Common myeloid progenitor, CD34-positive (primary cell): Measurements from ENCODE around the gene CPNE4.

ENCODE experiments used
- CTCF ChIA-PET: fragments of 350-600 bp; sonication (Branson Sonifier 250); formaldehyde crosslinking; loops from one replicate; lab custom pipeline; 2021; ENCODE audit warnings: antibody characterized with exemption; lab: Charles Lee
- POLR2A ChIA-PET: fragments of 350-600 bp; sonication (Branson Sonifier 250); formaldehyde crosslinking; loops from one replicate; lab custom pipeline; 2021; ENCODE audit warnings: antibody characterized with exemption; lab: Charles Lee
- DNase-seq, 3 donors: peaks; one replicate each; pipeline versions ENCODE4 v3.0.0 to v3.0.0-alpha.2; 2013
- H3K27ac ChIP-seq, 2 experiments: 1 replicate in 1 of 2; 2 replicates in 1 of 2; pipeline ENCODE4 v1.7.0; 2013; ENCODE audit warnings: inconsistent platforms in 2 of 2, low read length in 2 of 2, mild to moderate bottlenecking in 2 of 2, low read depth in 1 of 2, moderate library complexity in 1 of 2; ENCODE audit not compliant: severe bottlenecking in 2 of 2, insufficient read depth in 1 of 2, poor library complexity in 1 of 2
- H3K27me3 ChIP-seq, 5 experiments: replicated peaks in 2 of 5; 1 replicate in 3 of 5; 2 replicates in 2 of 5; pipeline versions ENCODE4 v1.6.1 to v1.7.0; 2013; ENCODE audit warnings: low read length in 4 of 5, mild to moderate bottlenecking in 2 of 5, moderate library complexity in 2 of 5, inconsistent platforms in 1 of 5; ENCODE audit not compliant: insufficient read depth in 5 of 5, control insufficient read depth in 4 of 5
- H3K36me3 ChIP-seq, 4 experiments: 1 replicate in 2 of 4; 2 replicates in 2 of 4; pipeline versions ENCODE4 v1.6.1 to v1.7.0; 2013; ENCODE audit warnings: low read length in 3 of 4, control low read depth in 1 of 4, mild to moderate bottlenecking in 1 of 4; ENCODE audit not compliant: control insufficient read depth in 4 of 4, insufficient read depth in 4 of 4
- H3K4me1 ChIP-seq, 4 experiments: 1 replicate in 3 of 4; 2 replicates in 1 of 4; pipeline versions ENCODE4 v1.6.1 to v1.7.1; 2013; ENCODE audit warnings: low read length in 3 of 4, mild to moderate bottlenecking in 3 of 4, control low read depth in 1 of 4, inconsistent platforms in 1 of 4, moderate library complexity in 1 of 4; ENCODE audit not compliant: control insufficient read depth in 4 of 4, insufficient read depth in 4 of 4; ENCODE audit errors: control extremely low read depth in 1 of 4
- H3K4me3 ChIP-seq, 7 experiments: 1 replicate in 4 of 7; 2 replicates in 3 of 7; pipeline versions ENCODE4 v1.5.1 to v1.7.0; 2013; ENCODE audit warnings: mild to moderate bottlenecking in 7 of 7, low read length in 6 of 7, moderate library complexity in 6 of 7, inconsistent platforms in 2 of 7, low read depth in 2 of 7, control low read depth in 1 of 7; ENCODE audit not compliant: insufficient read depth in 4 of 7, control insufficient read depth in 1 of 7; ENCODE audit errors: extremely low read depth in 1 of 7
- H3K9me3 ChIP-seq, 5 experiments: 1 replicate in 4 of 5; 2 replicates in 1 of 5; pipeline versions ENCODE4 v1.6.1 to v1.7.1; 2013; ENCODE audit warnings: low read length in 4 of 5, mild to moderate bottlenecking in 2 of 5, inconsistent platforms in 1 of 5, low read depth in 1 of 5, moderate library complexity in 1 of 5; ENCODE audit not compliant: control insufficient read depth in 4 of 5, insufficient read depth in 2 of 5; ENCODE audit errors: control extremely low read depth in 1 of 5
- WGBS: methylation state at CpG from one replicate; pipeline ENCODE4 v1.1.5; 2013; ENCODE audit not compliant: insufficient coverage; 5-methylcytosine and 5-hydroxymethylcytosine counted together

CPNE4 gene

GRCh38 chr3:131530843-131531242 lies 504.0 kb downstream of the CPNE4 start:
- Histone ChIP-seq H3K27ac (no peak overlapping the region), H3K27me3 (peaks cover 0 to 11% (median 6%) of the 10 kb centered on the region in 5 experiments), H3K4me1 (peaks cover 0 to 6% (median 3%) of the 10 kb centered on the region in 4 experiments), H3K36me3 (no peaks in the 10 kb centered on the region), H3K9me3 (no peaks in the 10 kb centered on the region), H3K4me3 (no peak overlapping the region)
- ChIA-PET POLR2A (no interaction called here), CTCF (interaction anchor here (1.2 kb wide), 1 partner anchor 499 kb away, joined by 3 read pairs; no protein-coding TSS in a partner anchor)
- no peak for DNase-seq
- no CpG with 5 or more reads among the region's 1 CpG for WGBS

- POLR2A ChIA-PET = interaction anchor here (0.7 kb wide), 1 partner anchor 34 kb away, joined by 3 read pairs; no protein-coding TSS in a partner anchor
- no peak for DNase-seq
- Histone ChIP-seq H3K27me3 (peaks cover 0 to 11% (median 6%) of the 10 kb centered on the region in 5 experiments), H3K4me1 (peaks cover 0 to 6% (median 3%) of the 10 kb centered on the region in 4 experiments), H3K4me3 (no peak overlapping the region), H3K36me3 (no peaks in the 10 kb centered on the region), H3K27ac (no peak overlapping the region), H3K9me3 (no peaks in the 10 kb centered on the region)
- CTCF ChIA-PET = interaction anchor here (1.2 kb wide), 1 partner anchor 499 kb away, joined by 3 read pairs; no protein-coding TSS in a partner anchor
- no CpG with 5 or more reads among the region's 1 CpG for WGBS
These were observed 504.4 kb downstream of the CPNE4 start for GRCh38 chr3:131530388-131530787.

DNA sequence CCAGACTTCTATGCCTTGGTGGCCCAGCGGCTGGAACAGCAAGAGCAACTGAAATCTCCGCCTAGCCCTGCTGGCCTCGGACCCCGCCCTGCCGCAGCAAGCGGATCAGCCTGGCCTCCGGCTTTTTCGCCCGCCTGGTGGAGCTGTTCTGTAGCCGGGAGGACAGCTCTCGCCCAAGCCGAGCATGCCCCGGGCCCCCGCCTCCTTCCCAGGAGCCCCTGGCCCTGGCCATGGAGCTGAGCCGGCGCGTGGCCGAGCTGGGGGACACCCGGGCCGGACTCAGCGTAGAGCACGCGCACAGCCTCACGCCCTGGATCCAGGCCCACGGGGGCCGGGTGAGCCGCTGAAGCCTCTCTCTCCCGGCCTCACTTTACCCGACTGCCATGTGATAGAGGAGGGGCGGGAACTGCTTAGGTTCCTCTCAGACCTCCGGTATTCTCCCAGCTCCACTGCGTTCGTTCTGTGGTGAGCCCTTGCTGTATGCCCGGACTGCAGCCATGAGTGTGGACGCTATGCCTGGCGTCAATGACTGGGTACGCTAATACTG lies 507.9 kb downstream of the CPNE4 start:
- Histone ChIP-seq H3K4me3 (peak overlapping the region in 6 of 7 experiments; percentile 25 to 70 (median 52)), H3K36me3 (no peaks in the 10 kb centered on the region), H3K4me1 (peaks cover 0 to 6% (median 3%) of the 10 kb centered on the region in 4 experiments), H3K9me3 (no peaks in the 10 kb centered on the region), H3K27me3 (peaks cover 0 to 11% (median 6%) of the 10 kb centered on the region in 5 experiments), H3K27ac (no peak overlapping the region)
- 13% methylated on average over 31 of the region's 37 CpGs for WGBS
- peak in 2 of 3 donors; percentile 45 to 51 for DNase-seq
- ChIA-PET CTCF (interaction anchor here (0.7 kb wide), 1 partner anchor 16 kb away, joined by 3 read pairs; no protein-coding TSS in a partner anchor), POLR2A (interaction anchor here (0.7 kb wide), 1 partner anchor 870 kb away, joined by 3 read pairs; no protein-coding TSS in a partner anchor)

- Histone ChIP-seq H3K27me3 (no peaks in the 10 kb centered on the region), H3K4me1 (no peaks in the 10 kb centered on the region), H3K9me3 (no peaks in the 10 kb centered on the region), H3K27ac (no peak overlapping the region), H3K4me3 (no peak overlapping the region), H3K36me3 (no peaks in the 10 kb centered on the region)
- WGBS = 94% methylated on average over 7 of the region's 7 CpGs
- CTCF ChIA-PET = interaction anchor here (1.2 to 1.4 kb wide), 2 partner anchors 13 to 511 kb away, joined by 3 read pairs; no protein-coding TSS in a partner anchor
- POLR2A ChIA-PET = no interaction called here
- no peak for DNase-seq
These were observed 516.1 kb downstream of the CPNE4 start for GRCh38 chr3:131518680-131519079.

DNA sequence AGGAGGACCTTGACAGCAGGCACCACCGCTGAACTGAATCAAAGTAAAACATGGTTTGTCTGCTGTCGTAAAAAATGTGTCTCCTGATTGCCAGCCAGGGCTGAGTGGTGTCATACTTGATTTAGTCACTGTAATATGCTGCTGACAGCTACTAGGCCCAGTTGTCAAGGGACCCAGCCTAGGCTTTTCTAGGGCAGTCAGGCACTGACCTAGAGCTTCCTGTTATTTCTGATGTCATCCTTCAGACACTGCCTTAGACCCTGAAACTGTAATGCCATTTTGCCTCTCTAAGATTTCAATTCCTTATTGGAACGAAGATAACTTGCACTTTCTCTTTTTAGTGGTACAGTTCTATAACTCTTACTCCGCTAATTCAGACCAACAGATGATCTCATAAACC lies 529.4 kb downstream of the CPNE4 start:
- DNase-seq = peak in 1 of 3 donors; percentile 5
- no peaks in the 10 kb centered on the region for H3K9me3 ChIP-seq
- no peaks in the 10 kb centered on the region for H3K27me3 ChIP-seq
- 100% methylated on average over 2 of the region's 4 CpGs for WGBS
- H3K36me3 ChIP-seq = peaks cover 0 to 7% (median 0%) of the 10 kb centered on the region in 4 experiments
- peaks cover 15 to 37% (median 22%) of the 10 kb centered on the region in 4 experiments for H3K4me1 ChIP-seq
- H3K4me3 ChIP-seq = no peak overlapping the region
- no peak overlapping the region for H3K27ac ChIP-seq
- CTCF ChIA-PET = interaction anchor here (1.2 kb wide), 1 partner anchor 13 kb away, joined by 3 read pairs; no protein-coding TSS in a partner anchor
- POLR2A ChIA-PET = no interaction called here

DNA sequence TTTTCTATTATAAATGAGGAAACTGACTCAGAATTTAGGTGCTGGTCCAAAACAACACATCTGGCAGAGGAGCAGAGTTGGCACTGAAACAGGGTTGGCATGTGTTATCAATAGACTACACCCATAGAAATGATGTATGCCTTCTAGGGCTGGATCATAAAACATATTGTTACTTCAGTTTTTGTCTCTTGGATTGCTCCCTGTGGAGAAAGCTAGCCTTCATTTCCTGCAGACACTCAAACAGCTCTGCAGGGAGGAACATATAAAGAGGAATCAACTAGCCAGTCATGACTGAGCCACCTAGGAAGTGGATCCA lies 531.5 kb downstream of the CPNE4 start:
- DNase-seq = no peak
- POLR2A ChIA-PET = no interaction called here
- Histone ChIP-seq H3K27me3 (no peaks in the 10 kb centered on the region), H3K36me3 (peaks cover 2 to 24% (median 11%) of the 10 kb centered on the region in 4 experiments), H3K27ac (peak overlapping the region; percentile 33 to 76), H3K4me1 (peaks cover 15 to 37% (median 22%) of the 10 kb centered on the region in 4 experiments), H3K4me3 (peak overlapping the region in 6 of 7 experiments; percentile 67 to 88 (median 79)), H3K9me3 (no peaks in the 10 kb centered on the region)
- CTCF ChIA-PET = interaction anchor here (0.8 kb wide), 1 partner anchor 16 kb away, joined by 3 read pairs; no protein-coding TSS in a partner anchor
